NCI-H1694 treated with DMSO at 0.1 percent for 48 hours (cell line): Measurements from ENCODE around the gene ERBB4.
"Not testable (repeated sequence)": the region's sequence is repeated elsewhere in the genome, so short reads cannot be mapped to it uniquely, and the experiment has no call there.

ENCODE experiments used
- DNase-seq: peaks from one replicate; lab custom pipeline; 2025; lab: John Stamatoyannopoulos, UW

ERBB4 gene

DNA sequence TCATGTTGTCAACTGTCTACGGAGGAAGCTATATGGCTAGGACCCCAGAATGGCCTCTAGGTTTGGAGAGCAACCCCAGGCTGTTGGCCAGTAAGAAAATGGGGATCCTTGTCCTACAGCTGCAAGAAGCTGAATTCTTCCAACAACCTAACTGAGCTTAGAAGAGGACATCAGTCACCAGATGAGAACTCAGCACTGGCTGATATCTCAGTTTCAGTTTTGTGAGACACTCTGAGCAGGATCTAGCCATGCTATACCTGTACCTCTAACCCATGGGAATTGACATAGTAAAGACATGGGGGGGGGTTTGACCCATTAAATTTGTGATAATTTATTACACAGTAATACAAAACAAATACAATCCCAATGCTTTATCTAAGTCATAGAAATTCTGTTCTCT, 312.5 kb downstream of the ERBB4 start:
- no peak for DNase-seq

DNA sequence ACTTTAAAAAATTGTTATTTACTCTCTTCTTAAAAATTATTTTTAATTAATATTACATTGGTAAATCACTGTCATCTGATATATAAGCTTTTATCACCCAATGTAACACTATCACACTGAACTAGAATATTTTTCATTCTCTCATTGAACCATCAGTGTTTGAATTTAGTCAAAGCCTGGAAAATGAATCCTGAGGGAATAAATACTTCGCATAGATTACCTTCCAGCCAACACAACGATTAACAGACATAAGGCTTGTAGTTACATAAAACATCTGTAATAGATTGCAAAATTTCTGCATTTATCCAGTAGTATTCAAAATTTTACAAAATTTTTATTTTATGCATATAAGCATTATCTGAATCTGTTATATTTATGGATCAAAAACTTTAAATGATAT, 314.9 kb downstream of the ERBB4 start:
- no peak for DNase-seq

DNA sequence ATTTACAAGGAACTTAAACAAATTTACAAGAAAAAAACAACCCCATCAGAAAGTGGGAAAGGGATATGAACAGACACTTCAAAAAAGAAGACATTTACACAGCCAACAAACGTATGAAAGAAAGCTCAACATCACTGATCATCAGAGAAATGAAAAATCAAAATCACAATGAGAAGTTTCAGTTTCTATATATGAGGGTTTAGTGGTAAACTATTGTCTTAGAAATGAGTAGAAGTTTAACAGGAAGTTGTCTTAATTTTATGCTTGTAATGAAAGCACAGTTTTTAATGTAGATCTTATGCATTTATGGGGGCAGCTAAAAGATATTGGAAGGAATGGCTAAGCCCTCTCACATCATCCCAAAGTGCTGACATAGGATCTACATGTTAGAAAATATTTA, 325.4 kb downstream of the ERBB4 start:
- DNase-seq = no peak

DNA sequence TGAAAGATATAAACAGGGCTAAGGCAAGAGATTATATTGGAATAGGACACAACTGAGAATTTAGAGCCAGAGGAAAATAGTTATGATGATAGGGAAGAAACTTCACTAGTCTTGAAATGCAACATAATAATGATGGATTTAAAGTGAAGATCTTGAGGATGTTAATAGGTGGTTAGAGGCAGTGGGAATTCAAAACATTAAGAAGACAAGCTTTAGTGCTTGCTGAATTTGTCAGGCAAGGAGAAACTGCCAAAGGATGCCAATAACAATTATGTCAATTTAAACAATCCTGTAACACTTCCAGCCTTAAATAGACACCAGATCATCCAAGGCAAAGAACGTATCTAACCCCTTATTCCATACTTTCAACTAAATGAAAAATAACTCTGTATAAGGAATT, 330.1 kb downstream of the ERBB4 start:
- DNase-seq = no peak

GRCh38 chr2:212197776-212198175, 340.8 kb downstream of the ERBB4 start:
- no peak for DNase-seq

- no peak for DNase-seq
Measured at GRCh38 chr2:212195626-212196025, 343.0 kb downstream of the ERBB4 start.

DNA sequence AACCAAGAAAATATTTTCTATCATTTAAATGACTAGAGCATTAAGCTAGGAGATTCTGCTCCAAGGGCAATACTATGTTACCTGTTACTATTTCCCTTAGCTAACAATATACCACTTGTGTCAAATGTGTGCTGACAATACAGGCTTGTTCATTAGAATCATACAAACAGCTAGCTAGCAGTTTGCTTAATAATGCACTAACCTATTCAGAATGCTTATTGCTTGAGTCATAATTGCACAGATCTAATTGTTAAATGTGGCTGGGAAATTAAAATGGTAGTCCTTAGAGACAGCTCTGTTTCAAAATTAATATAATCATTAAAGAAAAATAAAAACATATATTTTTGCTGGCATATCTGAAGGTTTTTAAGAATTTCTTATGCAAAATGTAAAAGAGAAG, 344.2 kb downstream of the ERBB4 start:
- DNase-seq = no peak

- no peak for DNase-seq
Measured at GRCh38 chr2:212193803-212194202, 344.8 kb downstream of the ERBB4 start.

DNA sequence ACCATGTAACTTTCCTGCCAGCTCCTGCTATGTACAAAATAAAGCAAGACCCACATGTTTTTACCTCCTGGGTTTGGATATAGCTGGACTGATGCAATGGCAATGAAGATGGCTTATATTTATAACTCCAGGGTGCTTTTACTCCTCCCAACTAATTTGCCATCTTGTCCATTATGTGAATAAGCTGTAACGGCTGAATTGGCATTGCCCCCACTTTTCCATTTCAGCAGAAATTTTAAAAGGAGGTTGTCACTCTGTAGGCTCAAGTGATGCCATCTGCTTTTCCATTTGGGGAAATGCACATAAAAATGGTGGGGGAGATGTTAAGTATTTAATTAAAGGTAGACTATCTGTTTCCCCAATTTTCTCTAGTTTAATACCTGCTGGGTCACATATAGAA, 345.5 kb downstream of the ERBB4 start:
- DNase-seq = no peak

DNA sequence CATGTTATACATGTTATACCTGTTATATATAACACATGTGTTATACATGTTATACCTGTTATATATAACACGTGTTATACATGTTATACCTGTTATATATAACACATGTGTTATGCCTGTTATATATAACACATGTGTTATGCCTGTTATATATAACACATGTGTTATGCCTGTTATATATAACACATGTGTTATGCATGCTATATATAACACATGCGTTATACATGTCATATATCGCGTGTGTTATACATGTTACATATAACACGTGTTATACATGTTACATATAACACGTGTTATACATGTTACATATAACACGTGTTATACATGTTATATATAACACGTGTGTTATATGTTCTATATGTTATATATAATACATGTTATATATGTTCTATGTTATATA, 347.2 kb downstream of the ERBB4 start:
- not testable (repeated sequence) for DNase-seq

GRCh38 chr2:212186166-212186565, 352.4 kb downstream of the ERBB4 start:
- DNase-seq = no peak

DNA sequence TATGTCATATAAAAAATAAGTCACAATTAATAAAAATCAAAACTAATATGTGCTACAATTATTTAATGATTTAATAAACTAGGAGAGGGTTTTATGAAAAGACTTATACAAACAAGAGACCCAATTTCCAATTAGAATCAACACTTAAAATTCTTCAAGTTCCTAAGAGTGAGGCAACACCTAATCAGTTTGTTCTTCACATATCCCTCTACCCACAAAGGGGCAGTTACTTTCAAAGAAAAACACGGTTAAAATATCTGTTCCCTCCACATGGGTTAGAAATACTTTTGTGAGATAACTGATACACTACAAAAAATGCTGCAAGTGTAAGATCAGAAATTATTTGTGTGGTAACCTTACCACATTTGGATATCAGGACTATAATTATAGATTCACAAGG, 357.0 kb downstream of the ERBB4 start:
- no peak for DNase-seq

DNA sequence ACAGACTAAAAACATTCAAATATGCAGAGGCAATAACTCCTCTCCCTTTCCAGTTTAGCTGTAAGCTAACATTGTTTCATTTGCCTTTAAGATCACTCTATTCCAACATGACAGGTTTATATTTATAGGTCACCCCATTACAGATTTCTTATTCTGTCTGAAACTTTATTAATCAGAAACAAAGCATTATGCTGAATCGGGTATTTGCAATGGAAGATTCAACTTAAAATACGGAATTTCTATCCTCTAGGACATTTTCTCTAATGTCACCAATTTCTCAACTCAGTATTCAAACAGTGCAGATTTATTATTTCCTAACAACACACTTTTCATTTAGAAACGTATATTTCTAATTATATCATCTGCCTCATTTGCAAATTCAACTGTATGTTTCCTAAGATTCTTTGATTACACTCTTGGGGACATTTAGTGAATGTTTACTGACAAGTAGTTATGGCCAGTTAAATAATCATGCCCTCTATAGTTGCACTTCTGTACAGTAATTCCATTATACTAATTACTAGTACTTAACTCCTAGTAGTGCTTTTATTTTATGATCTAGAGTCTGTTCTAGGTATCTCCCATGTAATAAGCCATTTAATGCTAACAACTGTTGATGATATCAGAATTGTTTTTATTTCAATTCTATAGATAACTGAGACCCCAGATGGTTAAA, 358.1 kb downstream of the ERBB4 start:
- no peak for DNase-seq

DNA sequence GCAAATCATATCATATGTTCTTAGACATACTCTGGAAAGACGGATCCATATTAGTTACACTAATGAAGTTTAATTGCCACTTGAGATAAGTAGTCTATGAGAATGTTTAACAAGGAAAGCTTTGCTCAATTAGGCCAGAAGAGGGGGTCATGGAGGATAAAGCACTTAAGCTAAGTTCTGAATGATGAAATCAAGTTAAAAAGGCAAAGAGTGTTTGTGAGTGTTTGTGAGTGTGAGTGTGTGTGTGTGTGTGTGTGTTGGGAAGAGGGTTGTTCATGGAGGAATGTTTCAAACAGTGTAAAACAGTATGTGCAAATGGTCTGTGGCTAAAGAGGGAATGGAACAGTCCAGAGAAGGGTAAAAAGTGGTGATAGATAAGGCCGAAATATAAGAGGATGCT, 360.9 kb downstream of the ERBB4 start:
- DNase-seq = no peak

GRCh38 chr2:212176151-212176550, 362.5 kb downstream of the ERBB4 start:
- DNase-seq = no peak

GRCh38 chr2:212173756-212174510, 364.7 kb downstream of the ERBB4 start:
- DNase-seq = no peak

- no peak for DNase-seq
Measured at GRCh38 chr2:212173331-212173730, 365.3 kb downstream of the ERBB4 start.

GRCh38 chr2:212170382-212170781, 368.2 kb downstream of the ERBB4 start:
- DNase-seq = no peak

- DNase-seq = no peak
Measured at GRCh38 chr2:212158081-212158480, 380.5 kb downstream of the ERBB4 start.

- DNase-seq = no peak
Measured at GRCh38 chr2:212157012-212157411, 381.6 kb downstream of the ERBB4 start.

GRCh38 chr2:212156088-212156487, 382.5 kb downstream of the ERBB4 start:
- DNase-seq = no peak

GRCh38 chr2:212154477-212154878, 384.1 kb downstream of the ERBB4 start:
- DNase-seq = peak; percentile 22

- DNase-seq = no peak
Measured at GRCh38 chr2:212153923-212154322, 384.7 kb downstream of the ERBB4 start.
